ENCODE results near the gene LRCH4.
"Not testable (repeated sequence)": the region's sequence is repeated elsewhere in the genome, so short reads cannot be mapped to it uniquely, and the experiment has no call there.

The LRCH4 gene

DNA sequence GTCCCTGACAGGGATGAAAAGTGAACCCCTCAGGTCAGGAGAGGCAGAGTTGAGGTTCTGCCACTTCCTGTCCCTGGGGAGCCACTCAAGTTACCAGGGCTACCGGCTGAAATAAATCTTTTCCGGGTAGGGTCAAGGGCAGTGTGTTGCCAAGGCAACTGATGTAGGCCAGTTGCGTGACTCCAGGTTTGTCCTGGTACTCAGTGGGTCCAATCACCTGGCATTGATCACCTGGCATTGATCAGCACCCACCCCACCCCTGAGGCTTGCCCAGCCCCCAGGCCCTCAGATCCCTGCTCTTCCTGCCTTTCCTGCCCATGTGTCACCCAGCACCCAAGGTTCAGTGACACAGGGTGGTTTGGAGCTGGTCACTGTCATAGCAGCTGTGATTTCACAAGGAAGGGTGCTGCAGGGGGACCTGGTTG, 18.2 kb downstream of the LRCH4 start:
- no peak for DNase-seq (ENCODE audit: low spot score)

DNA sequence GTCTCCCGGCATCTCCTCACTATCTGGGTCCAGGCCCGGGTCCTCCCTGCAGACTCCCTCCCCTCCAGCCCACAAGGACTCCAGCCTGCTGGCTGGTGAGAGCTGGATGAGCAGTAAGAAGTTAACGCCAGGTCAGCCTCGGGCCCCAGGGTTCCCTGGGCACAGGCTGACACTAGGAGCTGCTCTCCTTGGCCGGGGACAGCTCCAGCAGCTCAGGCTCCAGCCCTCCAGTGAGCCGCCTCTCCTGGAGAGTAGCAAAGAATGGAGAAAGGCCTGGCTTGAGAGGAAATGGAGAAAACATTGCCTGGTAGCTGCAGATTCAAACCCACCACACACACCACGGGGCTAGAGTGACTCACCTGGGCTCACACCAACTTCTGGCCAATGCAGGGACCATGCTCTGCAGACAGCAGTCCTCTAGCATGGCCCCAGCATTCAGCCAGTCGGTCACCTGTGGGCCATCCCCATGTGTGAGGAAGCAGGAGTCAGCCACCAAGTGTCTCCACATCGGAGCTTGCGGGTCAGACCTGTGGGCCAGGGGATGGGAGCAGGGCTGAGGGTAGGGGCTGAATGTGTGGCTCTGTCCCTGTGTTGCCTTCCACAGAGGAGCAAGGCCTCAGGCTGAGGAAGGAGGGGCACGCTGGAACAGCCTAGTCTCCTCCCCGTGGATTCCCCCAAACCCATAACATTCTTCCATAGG, 18.7 kb downstream of the LRCH4 start:
- no peak for DNase-seq (ENCODE audit: low spot score)

DNA sequence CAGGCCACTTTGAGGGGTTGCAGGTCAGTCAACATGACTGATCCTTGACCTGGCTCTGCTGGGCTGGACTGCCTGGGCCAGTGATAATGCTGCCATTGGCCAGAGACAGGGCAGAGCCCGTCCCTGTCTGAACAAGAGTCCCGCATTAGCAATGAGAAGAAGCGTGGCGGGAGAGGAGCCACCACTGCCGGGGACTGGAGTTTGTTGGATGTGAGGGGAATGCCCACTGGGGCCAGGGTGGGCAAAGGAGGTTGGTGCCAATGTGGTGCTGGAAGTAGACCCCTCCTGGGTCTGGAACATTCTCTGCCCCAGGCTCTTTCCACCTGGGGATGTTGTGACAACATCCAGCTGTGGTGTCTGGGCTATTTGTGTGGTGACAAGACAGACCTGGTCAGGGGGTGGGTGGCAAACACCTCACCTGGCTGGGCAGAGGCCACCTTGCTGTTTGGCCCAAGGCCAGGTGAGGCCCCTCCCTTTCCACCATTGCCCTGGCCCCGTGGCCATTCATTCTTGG, 19.9 kb downstream of the LRCH4 start:
- DNase-seq (ENCODE audit: low spot score), result no peak

DNA sequence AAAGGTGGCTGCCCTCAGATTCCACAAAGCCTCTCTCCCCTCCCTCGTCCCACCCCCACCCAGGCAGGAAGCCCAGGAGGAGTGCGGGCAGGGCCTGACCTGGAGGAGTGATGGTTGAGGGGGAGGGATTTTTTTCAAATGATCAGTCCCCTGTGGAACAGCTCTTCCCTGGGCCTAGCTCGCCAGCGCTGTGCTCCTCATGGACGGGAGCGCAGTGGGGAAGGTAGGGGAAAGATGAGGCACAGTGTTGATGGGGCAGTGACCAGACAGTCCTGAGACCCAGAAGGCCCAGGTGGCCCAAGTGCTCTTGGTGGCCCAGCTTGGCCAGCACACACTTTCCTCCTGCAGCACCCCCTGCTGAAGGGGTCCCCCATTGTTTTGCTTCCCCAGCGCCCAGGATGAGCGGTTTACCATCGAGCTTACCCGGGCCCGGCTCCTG, 20.8 kb downstream of the LRCH4 start:
- DNase-seq (ENCODE audit: low spot score), result no peak

DNA sequence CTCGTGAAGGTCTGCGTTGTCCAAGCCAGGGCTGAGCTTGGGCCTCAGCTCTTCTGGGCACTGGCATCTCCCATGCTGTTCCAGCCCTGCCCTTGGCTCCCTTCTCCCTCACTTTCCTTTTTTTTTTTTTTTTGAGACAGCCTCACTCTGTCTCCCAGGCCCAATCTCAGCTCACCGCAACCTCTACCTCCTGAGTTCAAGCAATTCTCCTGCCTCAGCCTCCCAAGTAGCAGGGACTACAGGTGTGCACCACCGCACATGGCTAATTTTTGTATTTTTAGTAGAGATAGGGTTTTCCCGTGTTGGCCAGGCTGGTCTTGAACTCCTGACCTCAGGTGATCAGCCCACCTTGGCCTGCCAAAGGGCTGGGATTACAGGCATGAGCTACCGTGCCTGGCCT, 21.5 kb downstream of the LRCH4 start:
- not testable (repeated sequence) for DNase-seq (ENCODE audit: low spot score)

GRCh38 chr7:100563809-100564400, 22.0 kb downstream of the LRCH4 start:
- DNase-seq (ENCODE audit: low spot score), result no peak

- no peak for DNase-seq (ENCODE audit: low spot score)
Observed at GRCh38 chr7:100563100-100563564, 22.8 kb downstream of the LRCH4 start.

DNA sequence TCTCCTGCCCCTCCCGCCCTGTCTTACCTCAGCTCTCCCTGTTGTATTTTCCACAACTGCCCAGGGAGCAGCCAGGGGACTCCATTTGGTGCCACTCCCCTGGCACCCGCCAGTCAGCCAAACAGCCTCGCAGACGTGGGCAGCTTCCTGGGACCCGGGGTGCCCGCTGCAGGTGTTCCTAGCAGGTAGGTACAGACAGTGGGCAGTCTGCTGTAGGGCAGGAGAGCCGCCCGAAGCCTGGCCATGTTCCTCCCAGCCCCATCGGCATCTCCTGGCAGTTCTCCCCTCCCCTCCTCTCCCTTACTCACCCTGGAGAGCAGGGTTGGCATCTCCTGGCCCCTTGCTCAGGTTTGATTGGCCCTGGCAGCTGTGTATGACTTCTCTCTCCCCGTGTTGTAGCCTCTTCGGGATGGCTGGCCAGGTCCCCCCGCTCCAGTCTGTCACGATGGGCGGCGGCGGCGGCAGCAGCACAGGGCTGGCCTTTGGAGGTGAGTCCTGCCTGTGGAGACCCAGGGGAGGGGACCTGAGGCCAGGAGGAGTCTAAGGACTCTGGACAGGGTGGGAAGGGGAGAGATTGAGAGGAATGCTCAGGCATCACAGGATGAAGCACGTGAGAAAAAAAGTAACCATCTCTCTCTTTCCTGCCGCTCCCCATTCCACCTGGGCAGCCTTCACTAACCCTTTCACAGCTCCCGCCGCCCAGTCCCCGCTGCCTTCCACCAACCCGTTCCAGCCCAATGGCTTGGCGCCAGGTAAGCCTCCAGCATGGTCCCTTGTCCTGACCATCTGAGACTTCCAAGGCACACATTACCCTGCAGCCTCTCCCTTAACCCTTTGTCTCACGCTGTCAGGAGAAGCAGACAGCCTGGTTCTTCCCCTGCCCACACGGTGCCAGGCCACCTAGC, 23.5 kb downstream of the LRCH4 start:
- DNase-seq (ENCODE audit: low spot score), result no peak

DNA sequence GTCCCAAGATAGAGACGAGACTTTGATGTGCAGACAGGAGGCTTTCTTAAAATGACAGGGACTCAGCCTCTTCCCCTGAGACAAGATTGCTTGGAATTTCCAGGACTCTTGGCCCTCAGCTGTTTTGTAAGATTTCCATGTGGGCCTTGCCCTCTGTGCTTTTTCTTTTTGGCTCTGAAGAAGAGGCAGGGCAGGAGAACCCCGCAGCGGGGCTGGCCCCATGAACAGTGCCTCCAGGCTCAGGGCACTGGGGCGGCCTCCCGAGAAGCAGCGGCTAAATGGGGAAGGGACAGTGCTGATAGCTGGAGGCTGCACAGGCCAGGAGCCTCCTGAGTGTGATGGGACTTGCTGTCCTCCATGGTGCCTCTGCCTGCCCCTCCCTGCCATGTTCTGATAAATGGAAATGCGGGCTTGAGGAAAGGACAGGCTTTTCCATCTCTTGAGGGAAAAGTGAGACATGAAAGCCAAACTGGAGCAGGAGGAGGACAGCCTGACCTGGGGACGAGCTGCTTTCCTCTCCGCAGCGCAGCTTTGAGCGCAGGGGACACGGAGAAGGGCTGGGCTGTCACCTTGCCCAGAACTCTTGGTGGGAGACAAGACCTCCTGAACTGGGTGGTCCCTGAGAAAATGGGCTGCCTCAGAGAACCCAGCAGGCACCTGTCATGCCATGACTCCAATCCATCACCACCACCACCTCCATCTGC, 24.3 kb downstream of the LRCH4 start:
- no peak for DNase-seq (ENCODE audit: low spot score)

DNA sequence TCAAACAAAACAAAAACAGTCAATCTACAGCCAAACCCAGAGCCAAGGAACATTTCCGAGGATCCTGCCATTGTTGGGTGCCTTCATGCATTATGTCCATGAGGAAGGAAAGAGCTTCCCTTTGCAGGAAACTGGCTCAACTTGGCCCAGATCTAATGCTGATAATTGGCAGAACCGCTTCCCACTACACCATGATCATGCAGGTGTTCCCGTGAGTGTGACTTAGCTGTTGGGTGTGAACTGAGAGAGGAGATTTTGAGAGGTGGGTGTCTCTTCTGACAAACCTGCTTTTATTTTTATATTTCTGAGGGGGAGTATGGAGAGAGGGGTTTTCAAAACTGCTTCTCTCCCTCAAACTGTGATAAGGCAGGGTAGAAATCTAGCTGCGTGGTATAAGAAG, 26.8 kb downstream of the LRCH4 start:
- DNase-seq (ENCODE audit: low spot score), result no peak

DNA sequence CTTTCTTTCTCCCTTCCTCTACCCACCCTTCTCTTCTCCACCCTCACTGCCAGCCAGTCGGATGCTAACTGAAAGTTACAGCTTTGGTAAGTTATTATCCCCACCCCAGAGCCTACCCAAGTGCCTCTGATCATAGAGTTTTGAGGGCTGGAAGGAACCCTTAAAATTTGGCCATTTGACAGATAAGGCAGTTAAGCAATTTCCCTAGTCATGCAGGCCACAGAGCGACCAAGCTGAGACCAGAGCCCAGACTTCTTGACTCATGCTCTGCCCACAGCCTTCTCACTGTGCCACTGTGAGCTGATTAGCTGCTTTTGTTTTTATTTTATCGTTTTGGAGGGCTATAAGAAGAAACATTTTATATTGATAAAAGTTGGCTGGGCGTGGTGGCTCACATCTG, 29.4 kb downstream of the LRCH4 start:
- DNase-seq (ENCODE audit: low spot score), result no peak

DNA sequence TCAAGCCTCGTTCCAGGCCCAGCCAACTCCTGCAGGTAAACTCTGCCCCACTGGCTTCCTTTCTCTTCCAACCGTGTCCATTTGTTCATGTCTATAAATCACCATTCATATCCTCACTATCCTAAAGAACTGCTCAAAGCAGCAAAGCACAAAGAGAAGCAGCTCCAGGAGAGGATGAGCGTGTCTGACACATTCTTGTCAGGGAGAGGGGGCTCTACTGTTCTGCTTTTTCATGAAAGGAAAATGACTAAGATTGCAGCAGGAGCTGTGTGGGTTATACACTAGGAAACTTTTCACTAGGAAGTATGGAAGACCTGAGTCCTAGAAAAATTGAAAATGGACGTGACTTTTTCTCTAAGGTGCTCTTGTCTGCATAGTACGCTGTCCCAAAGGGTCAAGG, 30.2 kb downstream of the LRCH4 start:
- no peak for DNase-seq (ENCODE audit: low spot score)

- DNase-seq (ENCODE audit: low spot score), result no peak
Observed at GRCh38 chr7:100553032-100553431, 32.9 kb downstream of the LRCH4 start.

DNA sequence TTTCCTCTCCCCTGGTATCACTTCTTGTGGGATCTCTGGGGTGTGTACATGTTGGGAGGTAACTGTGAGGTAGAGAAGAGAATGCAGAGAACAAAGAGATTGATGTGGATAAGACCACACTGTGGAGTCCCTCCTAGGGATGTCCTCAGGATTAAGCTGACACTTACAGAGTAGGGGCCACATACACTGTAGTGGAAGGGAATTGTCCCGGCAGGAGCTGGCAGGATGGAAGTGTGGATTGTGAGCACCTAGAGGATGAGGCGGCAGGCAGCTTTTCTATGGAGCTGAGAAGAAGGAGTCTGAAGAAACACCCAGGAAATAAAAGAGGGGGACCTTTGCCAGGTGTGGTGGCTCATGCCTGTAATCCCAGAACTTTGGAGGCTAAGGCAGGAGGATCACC, 33.4 kb downstream of the LRCH4 start:
- no peak for DNase-seq (ENCODE audit: low spot score)

- not testable (repeated sequence) for DNase-seq (ENCODE audit: low spot score)
Observed at GRCh38 chr7:100548446-100548845, 37.5 kb downstream of the LRCH4 start.

DNA sequence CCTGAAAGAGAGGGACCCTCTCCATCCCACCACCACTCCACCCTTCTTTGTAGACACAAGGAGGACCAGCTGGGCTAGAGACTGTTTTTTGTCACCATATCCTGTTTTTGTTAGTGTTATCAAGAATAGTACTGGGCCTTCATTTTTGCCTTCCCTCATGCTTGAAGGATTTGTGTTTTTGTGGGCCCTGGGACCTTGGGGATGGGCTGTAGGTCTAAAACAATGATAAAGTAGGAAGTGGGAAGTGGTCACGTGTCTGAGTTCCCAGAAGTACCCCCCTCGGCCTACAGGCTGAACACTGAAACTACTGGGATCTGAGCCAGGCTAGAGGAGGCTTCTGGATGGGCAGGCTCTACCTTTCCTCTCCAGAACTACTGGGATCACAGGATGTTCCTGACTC, 38.1 kb downstream of the LRCH4 start:
- DNase-seq (ENCODE audit: low spot score), result no peak

DNA sequence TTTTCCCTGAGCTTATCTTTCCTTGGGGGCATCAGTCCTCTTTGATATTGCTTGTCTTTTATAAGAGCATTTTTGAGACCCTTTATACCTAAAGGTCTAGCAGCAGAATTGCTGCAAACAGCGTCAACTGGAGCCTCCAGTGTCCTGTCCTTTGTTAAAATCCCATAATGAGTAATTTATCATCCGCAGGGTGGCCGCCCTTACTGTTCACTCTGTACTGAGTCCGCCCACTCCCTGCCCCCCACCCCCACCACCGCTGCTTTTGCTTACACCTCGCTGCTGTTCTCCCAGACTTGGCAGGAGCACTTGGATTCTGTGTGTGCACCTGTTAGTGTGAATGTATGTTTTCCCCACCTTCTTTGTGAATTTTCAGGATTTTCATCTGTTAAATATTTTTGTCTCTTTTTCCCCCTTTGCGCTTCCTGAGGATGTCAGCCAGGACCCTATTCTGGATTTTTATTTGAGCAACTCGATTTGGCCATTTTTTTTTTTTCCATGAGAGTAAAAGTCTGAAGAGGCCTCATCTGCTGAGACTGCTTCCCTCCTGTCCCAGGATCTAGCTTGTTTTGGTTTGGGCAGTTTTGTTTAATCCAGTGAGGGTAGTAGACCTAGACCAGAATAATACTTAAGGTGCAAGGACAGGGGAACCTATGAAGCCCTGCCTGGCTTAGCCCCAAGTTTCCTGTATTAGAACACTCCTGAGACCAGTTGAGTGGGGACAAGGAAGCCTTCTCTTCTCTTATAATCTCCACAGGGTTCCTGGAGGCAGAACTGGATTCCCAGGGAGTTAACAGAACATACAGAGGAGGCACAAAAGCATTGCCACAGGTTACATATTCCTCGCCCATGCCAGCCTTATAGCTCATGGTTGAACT, 38.8 kb downstream of the LRCH4 start:
- no peak for DNase-seq (ENCODE audit: low spot score)

DNA sequence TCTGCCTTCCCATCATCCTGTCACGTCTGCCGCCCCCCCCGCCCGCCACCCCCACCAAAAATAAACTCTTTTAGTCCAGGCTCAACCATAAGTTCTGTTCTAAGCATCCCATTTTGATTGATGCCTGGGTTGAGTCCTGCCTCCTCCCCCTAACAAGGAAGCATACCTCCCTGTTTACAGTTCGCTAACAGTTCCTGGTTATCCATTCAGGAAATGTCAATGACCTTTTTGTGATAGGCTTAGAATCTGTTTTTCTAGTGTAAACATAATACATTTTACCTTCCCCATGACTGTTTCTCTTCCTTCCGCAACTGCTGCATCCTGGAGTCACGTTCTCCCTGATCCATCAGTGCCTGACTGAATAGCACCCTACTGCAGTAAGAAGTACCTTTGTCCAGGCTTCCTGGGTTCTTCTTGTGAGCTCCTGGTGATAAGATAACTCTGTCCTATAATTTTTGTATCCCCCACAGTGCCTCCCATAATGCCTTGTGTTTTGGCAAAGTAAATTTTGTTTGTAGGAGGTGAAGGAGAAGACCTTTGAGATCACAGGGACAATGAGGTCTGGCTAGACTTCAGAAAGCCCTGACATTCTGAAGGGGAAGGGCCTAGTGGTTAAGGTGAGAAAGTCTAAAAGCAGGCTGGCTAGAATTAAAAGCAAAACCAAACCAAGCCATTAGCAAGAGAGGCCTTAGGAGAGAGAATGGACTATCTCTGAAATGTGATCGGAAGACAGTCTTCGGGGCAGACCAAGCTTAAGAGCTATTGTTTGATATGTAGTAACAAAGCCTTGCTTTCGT, 39.6 kb downstream of the LRCH4 start:
- peak; percentile 71 for DNase-seq (ENCODE audit: low spot score)

GRCh38 chr7:100545360-100546128, 40.4 kb downstream of the LRCH4 start:
- peak; percentile 84 for DNase-seq (ENCODE audit: low spot score)
